Common myeloid progenitor, CD34-positive (primary cell): ENCODE measurements around the gene SLC27A2.
A peak's percentile ranks its signal among the peaks of the same experiment; 100 is the strongest.
"Not testable (repeated sequence)": the region's sequence is repeated elsewhere in the genome, so short reads cannot be mapped to it uniquely, and the experiment has no call there.

Experiments
- CTCF ChIA-PET: fragments of 350-600 bp; sonication (Branson Sonifier 250); formaldehyde crosslinking; loops from one replicate; lab custom pipeline; 2021; ENCODE audit warnings: antibody characterized with exemption; lab: Charles Lee
- POLR2A ChIA-PET: fragments of 350-600 bp; sonication (Branson Sonifier 250); formaldehyde crosslinking; loops from one replicate; lab custom pipeline; 2021; ENCODE audit warnings: antibody characterized with exemption; lab: Charles Lee
- DNase-seq, 3 donors: peaks; one replicate each; pipeline versions ENCODE4 v3.0.0 to v3.0.0-alpha.2; 2013
- H3K27ac ChIP-seq, 2 experiments: 1 replicate in 1 of 2; 2 replicates in 1 of 2; pipeline ENCODE4 v1.7.0; 2013; ENCODE audit warnings: inconsistent platforms in 2 of 2, low read length in 2 of 2, mild to moderate bottlenecking in 2 of 2, low read depth in 1 of 2, moderate library complexity in 1 of 2; ENCODE audit not compliant: severe bottlenecking in 2 of 2, insufficient read depth in 1 of 2, poor library complexity in 1 of 2
- H3K27me3 ChIP-seq, 5 experiments: replicated peaks in 2 of 5; 1 replicate in 3 of 5; 2 replicates in 2 of 5; pipeline versions ENCODE4 v1.6.1 to v1.7.0; 2013; ENCODE audit warnings: low read length in 4 of 5, mild to moderate bottlenecking in 2 of 5, moderate library complexity in 2 of 5, inconsistent platforms in 1 of 5; ENCODE audit not compliant: insufficient read depth in 5 of 5, control insufficient read depth in 4 of 5
- H3K36me3 ChIP-seq, 4 experiments: 1 replicate in 2 of 4; 2 replicates in 2 of 4; pipeline versions ENCODE4 v1.6.1 to v1.7.0; 2013; ENCODE audit warnings: low read length in 3 of 4, control low read depth in 1 of 4, mild to moderate bottlenecking in 1 of 4; ENCODE audit not compliant: control insufficient read depth in 4 of 4, insufficient read depth in 4 of 4
- H3K4me1 ChIP-seq, 4 experiments: 1 replicate in 3 of 4; 2 replicates in 1 of 4; pipeline versions ENCODE4 v1.6.1 to v1.7.1; 2013; ENCODE audit warnings: low read length in 3 of 4, mild to moderate bottlenecking in 3 of 4, control low read depth in 1 of 4, inconsistent platforms in 1 of 4, moderate library complexity in 1 of 4; ENCODE audit not compliant: control insufficient read depth in 4 of 4, insufficient read depth in 4 of 4; ENCODE audit errors: control extremely low read depth in 1 of 4
- H3K4me3 ChIP-seq, 7 experiments: 1 replicate in 4 of 7; 2 replicates in 3 of 7; pipeline versions ENCODE4 v1.5.1 to v1.7.0; 2013; ENCODE audit warnings: mild to moderate bottlenecking in 7 of 7, low read length in 6 of 7, moderate library complexity in 6 of 7, inconsistent platforms in 2 of 7, low read depth in 2 of 7, control low read depth in 1 of 7; ENCODE audit not compliant: insufficient read depth in 4 of 7, control insufficient read depth in 1 of 7; ENCODE audit errors: extremely low read depth in 1 of 7
- H3K9me3 ChIP-seq, 5 experiments: 1 replicate in 4 of 5; 2 replicates in 1 of 5; pipeline versions ENCODE4 v1.6.1 to v1.7.1; 2013; ENCODE audit warnings: low read length in 4 of 5, mild to moderate bottlenecking in 2 of 5, inconsistent platforms in 1 of 5, low read depth in 1 of 5, moderate library complexity in 1 of 5; ENCODE audit not compliant: control insufficient read depth in 4 of 5, insufficient read depth in 2 of 5; ENCODE audit errors: control extremely low read depth in 1 of 5
- WGBS: methylation state at CpG from one replicate; pipeline ENCODE4 v1.1.5; 2013; ENCODE audit not compliant: insufficient coverage; 5-methylcytosine and 5-hydroxymethylcytosine counted together

SLC27A2 gene

DNA sequence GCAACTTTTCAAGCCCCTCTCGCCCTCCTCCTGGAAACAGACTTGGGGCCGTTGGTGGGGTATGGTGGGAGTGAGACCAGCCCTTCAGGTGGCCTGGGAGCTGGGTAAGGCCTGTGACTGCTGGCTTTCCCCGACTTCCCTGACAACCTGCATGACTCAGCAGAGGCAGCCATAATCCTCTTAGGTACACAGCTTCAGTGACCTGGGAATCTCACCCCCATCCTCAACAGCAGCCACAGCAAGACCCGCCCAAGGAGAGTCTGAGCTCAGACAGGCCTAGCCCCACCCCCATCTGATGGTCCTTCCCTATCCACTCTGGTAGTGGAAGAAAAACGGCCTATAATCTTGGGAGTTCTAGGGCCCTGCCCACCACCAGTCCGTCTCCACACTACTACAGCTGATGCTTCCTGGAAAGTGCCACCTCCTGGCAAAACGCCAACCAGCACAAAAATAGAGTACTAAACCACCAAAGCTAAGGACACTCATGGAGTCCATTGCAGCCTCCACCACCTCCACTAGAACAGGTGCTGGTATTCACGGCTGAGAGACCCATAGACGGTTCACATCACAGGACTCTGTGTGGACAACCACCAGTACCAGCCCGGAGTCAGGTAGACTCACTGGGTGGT, 13.1 kb upstream of the SLC27A2 start:
- 98% methylated on average over 7 of the region's 10 CpGs for WGBS
- no peak for DNase-seq
- no peaks in the 10 kb centered on the region for H3K36me3 ChIP-seq
- CTCF ChIA-PET: interaction anchor here (0.7 kb wide), 1 partner anchor 25 kb away, joined by 3 read pairs; no protein-coding TSS in a partner anchor
- POLR2A ChIA-PET: no interaction called here
- peaks cover 0 to 7% (median under 1%) of the 10 kb centered on the region in 4 experiments for H3K4me1 ChIP-seq
- no peak overlapping the region for H3K4me3 ChIP-seq
- H3K27ac ChIP-seq: no peak overlapping the region
- H3K27me3 ChIP-seq: no peaks in the 10 kb centered on the region
- H3K9me3 ChIP-seq: peaks cover 0 to 2% (median 0%) of the 10 kb centered on the region in 5 experiments

DNA sequence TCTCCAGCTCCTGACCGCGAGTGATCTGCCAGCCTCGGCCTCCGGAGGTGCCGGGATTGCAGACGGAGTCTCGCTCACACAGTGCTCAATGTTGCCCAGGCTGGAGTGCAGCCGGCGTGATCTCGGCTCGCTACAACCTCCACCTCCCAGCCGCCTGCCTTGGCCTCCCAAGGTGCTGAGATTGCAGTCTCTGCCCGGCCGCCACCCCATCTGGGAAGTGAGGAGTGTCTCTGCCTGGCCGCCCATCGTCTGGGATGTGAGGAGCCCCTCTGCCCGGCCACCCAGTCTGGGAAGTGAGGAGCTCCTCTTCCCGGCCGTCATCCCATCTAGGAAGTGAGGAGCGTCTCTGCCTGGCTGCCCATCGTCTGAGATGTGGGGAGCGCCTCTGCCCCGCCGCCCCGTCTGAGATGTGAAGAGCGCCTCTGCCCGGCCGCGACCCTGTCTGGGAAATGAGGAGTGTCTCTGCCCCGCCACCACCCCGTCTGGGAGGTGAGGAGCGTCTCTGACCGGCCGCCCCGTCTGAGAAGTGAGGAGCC, 9.6 kb upstream of the SLC27A2 start:
- DNase-seq, H3K27ac ChIP-seq, POLR2A ChIA-PET, H3K27me3 ChIP-seq, H3K36me3 ChIP-seq, H3K4me3 ChIP-seq, H3K9me3 ChIP-seq, CTCF ChIA-PET, H3K4me1 ChIP-seq: not testable (repeated sequence)
- 96% methylated on average over 27 of the region's 35 CpGs for WGBS

DNA sequence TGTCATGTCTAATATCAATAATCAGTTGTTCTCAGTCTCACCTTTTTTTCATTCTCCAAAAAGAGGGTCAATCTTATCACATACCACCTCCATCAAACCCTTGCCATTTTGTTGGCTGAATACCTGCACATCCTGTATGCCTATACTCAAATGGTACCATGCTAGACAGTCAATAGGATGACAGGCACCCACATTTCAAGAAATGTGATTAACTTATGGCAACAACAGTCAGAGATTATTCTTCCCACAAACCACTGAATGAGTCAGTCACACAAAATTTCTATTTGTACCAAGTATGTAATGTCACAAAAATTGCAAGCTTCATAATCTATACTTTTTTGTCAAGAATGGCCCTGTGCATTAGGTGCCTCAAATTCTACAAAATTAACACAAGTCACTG, 5.1 kb upstream of the SLC27A2 start:
- H3K4me3 ChIP-seq: no peak overlapping the region
- peaks cover 0 to 5% (median 3%) of the 10 kb centered on the region in 4 experiments for H3K4me1 ChIP-seq
- no peaks in the 10 kb centered on the region for H3K27me3 ChIP-seq
- DNase-seq: peak in 1 of 3 donors; percentile 23
- CTCF ChIA-PET: no interaction called here
- POLR2A ChIA-PET: interaction anchor here (0.6 kb wide), 1 partner anchor 24 kb away, joined by 4 read pairs; no protein-coding TSS in a partner anchor
- no peak overlapping the region for H3K27ac ChIP-seq
- H3K9me3 ChIP-seq: peaks cover 0 to 2% (median 0%) of the 10 kb centered on the region in 5 experiments
- no peaks in the 10 kb centered on the region for H3K36me3 ChIP-seq

DNA sequence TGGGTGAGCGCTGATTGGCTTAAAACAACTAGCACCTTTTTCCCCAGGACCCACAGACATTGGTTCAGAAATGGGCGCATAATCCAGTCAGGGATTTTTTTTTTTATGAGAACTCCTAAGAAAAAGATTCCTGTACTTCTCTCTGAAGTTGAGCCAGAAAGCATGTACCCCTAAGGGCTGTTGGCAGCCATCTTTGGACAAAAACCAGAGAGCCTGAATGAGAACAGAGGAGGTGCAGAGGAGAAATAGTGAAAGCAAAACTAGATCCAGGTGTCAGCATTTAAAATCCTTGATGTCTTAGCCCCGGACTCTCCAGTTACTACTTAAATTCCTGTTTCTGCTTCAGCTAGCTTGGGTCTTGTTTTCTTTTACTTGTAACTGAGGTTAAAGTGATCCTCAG, 1.9 kb upstream of the SLC27A2 start:
- Histone ChIP-seq H3K27ac (no peak overlapping the region), H3K27me3 (no peaks in the 10 kb centered on the region), H3K9me3 (no peaks in the 10 kb centered on the region), H3K4me3 (no peak overlapping the region), H3K36me3 (no peaks in the 10 kb centered on the region), H3K4me1 (peaks cover 7 to 23% (median 20%) of the 10 kb centered on the region in 4 experiments)
- POLR2A ChIA-PET: no interaction called here
- WGBS: 92% methylated on average over 2 of the region's 3 CpGs
- CTCF ChIA-PET: interaction anchor here (1.6 to 3.8 kb wide), 4 partner anchors 11 to 135 kb away, joined by 5 to 23 read pairs (median 6); no protein-coding TSS in a partner anchor
- peak in 1 of 3 donors; percentile 20 for DNase-seq

DNA sequence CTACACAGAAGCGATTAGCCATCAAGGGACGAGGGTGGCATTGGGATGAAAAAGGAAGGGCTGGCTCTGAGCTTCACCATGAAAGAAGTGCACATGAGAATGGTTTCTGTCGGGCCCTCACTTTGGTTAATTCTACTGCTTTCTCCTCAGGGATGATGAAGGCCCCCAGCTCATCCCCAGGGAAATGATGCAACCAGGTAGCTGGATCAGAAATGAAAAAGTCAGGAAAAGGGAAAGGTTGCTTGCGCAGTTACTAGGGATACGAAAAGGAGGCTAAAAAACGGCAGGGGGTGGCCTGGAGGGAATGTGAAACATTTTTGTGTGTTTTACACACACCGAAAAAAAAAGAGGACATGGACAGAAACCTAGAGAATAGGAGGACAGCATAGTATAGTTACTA, 1.4 kb upstream of the SLC27A2 start:
- CTCF ChIA-PET: interaction anchor here (0.7 to 3.8 kb wide), 5 partner anchors 10 to 135 kb away, joined by 3 to 23 read pairs (median 6); no protein-coding TSS in a partner anchor
- H3K36me3 ChIP-seq: no peaks in the 10 kb centered on the region
- WGBS: 86% methylated on average over 7 of the region's 7 CpGs
- no peak for DNase-seq
- no peak overlapping the region for H3K4me3 ChIP-seq
- POLR2A ChIA-PET: no interaction called here
- peaks cover 7 to 23% (median 20%) of the 10 kb centered on the region in 4 experiments for H3K4me1 ChIP-seq
- no peak overlapping the region for H3K27ac ChIP-seq
- H3K9me3 ChIP-seq: no peaks in the 10 kb centered on the region
- H3K27me3 ChIP-seq: no peaks in the 10 kb centered on the region

DNA sequence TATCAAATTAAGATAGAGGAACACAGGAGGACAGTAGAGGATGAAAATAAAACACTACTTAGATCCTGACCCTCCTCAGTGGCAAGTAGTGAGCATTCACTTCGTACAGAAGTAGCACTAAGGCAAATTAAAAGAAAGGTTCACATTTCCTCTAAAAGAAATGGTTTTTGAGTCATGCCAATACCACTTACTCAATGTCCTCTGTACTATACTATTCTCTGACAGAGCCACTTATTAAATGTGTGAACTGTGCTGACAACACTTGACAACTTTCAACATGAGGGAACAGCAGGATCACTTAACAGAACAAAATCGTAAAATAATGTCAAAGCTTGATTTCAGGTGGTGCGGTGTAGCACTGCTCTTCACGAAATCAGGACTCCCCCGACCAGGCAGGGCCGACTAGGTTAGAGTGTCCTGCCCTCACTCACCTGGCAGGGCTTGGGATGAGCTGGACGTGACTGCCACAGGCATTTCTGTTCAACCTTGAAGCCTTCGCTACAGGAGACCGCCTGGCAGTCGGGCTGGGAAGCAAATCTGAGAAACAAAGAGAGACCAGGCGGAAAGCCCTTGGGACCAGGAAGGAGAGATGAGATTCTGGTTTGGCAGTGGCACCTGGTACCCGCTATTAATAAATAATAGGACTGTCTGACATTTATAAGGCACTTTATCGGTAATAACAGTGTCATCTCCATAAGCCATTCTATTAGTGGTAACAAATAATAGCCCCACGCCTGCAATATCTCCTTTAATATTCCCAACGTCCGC, 611 bp upstream of the SLC27A2 start:
- no peak for DNase-seq
- Histone ChIP-seq H3K27me3 (no peaks in the 10 kb centered on the region), H3K36me3 (no peaks in the 10 kb centered on the region), H3K4me3 (peak overlapping the region in 6 of 7 experiments; percentile 65 to 86 (median 77)), H3K27ac (no peak overlapping the region), H3K4me1 (peaks cover 7 to 23% (median 20%) of the 10 kb centered on the region in 4 experiments), H3K9me3 (no peaks in the 10 kb centered on the region)
- ChIA-PET POLR2A (no interaction called here), CTCF (interaction anchor here (0.7 to 3.8 kb wide), 10 partner anchors 9 to 138 kb away, joined by 3 to 23 read pairs (median 4); no protein-coding TSS in a partner anchor)
- 62% methylated on average over 12 of the region's 16 CpGs for WGBS
